Vagina (tissue), 2 donors: Measurements from ENCODE around the gene DPEP3. TPM values are rescaled to one million over a fixed set of nuclear protein-coding genes. Genes with fewer than 3 reads are reported as not detected.
"Not testable (repeated sequence)": the region's sequence is repeated elsewhere in the genome, so short reads cannot be mapped to it uniquely, and the experiment has no call there.

ENCODE experiments used
- DNase-seq, 2 donors: peaks; one replicate each; pipeline ENCODE4 v3.0.0-alpha.2; 2017; ENCODE audit errors: extremely low spot score in 2 of 2
- H3K27ac ChIP-seq: fragments of 200-600 bp; sonication (generic); one replicate; pipeline ENCODE4 v1.5.1; 2019
- H3K27me3 ChIP-seq: fragments of 200-600 bp; sonication (generic); one replicate; pipeline ENCODE4 v1.5.1; 2019
- H3K36me3 ChIP-seq, 2 donors: fragments of 200-600 bp; sonication (generic); one replicate each; pipeline ENCODE4 v1.5.1; 2017 to 2019
- H3K4me1 ChIP-seq: fragments of 200-600 bp; sonication (generic); one replicate; pipeline ENCODE4 v1.5.1; 2019
- H3K4me3 ChIP-seq, 2 donors: fragments of 200-600 bp; sonication (generic); 1 replicate in 1 of 2; 2 replicates in 1 of 2; pipeline ENCODE4 v1.5.1; 2016 to 2019
- H3K9me3 ChIP-seq: fragments of 200-600 bp; sonication (generic); one replicate; pipeline ENCODE4 v1.5.1; 2019
- POLR2A ChIP-seq, 2 donors: fragments of 450-650 bp; IDR thresholded peaks; one replicate each; pipeline ENCODE4 v1.6.1; 2017; ENCODE audit warnings: antibody characterized with exemption in 2 of 2, mild to moderate bottlenecking in 2 of 2, moderate library complexity in 2 of 2
- POLR2AphosphoS5 ChIP-seq, 2 donors: sonication (generic); formaldehyde crosslinking; IDR thresholded peaks; one replicate each; pipeline ENCODE4 v1.9.0; 2017; ENCODE audit warnings: antibody characterized with exemption in 2 of 2, mild to moderate bottlenecking in 2 of 2, low read depth in 1 of 2; ENCODE audit not compliant: insufficient read depth in 1 of 2
- intact Hi-C: fragments of 100-400 bp; cut with DNase I; formaldehyde crosslinking; loops from one replicate; pipeline ENCODE4 v1.15.1; 2023
- total RNA-seq: library from RNA; depleted of rRNA; stranded (reverse); fragments of >200 nt; gene quantifications from one replicate; pipeline ENCODE4 v1.2.3, GENCODE V29; 2016
- TF ChIP-seq, protein P1 (sequence below), 3 experiments: fragments of 450-650 bp in 2 of 3; fragments of 200-600 bp in 1 of 3; sonication (generic) in 1 of 3; IDR thresholded peaks; one replicate each; pipeline ENCODE4 v1.5.1; 2017 to 2019; ENCODE audit warnings: antibody characterized with exemption in 3 of 3, mild to moderate bottlenecking in 2 of 3, moderate library complexity in 2 of 3

Gene DPEP3
- total RNA-seq, 1 donor from 2014 or later, result not detected

DNA sequence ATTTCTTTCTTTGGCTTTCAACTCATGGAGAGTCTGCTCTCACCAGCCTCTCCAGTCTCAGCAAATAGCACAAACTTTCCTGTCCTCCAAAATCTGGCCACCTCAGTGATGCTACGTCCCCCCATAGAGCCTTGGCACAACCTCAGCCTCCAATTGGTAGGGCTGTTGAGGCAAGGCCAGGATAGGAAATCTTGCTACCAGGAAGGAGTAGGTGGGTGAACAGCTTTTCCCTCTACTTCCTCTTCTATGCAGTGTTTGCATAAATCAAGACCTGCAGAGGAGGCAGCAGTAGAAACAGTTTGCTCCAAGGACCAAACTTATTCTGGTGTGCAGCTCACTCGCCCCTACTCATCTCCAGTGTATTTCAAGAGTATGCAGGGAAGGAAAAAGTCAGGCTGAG lies 19.7 kb upstream of the DPEP3 start:
- H3K27me3 ChIP-seq, result no peaks in the 10 kb centered on the region
- no peaks in the 10 kb centered on the region for H3K4me1 ChIP-seq
- DNase-seq, result no peak
- intact Hi-C loops, result loop anchor here (5.0 kb wide), 1 partner anchor 312 kb away; the partner anchor contains the start of genes PRMT7 and SLC7A6OS
- H3K36me3 ChIP-seq, result no peaks in the 10 kb centered on the region
- H3K27ac ChIP-seq, result no peak overlapping the region
- no peaks in the 10 kb centered on the region for H3K9me3 ChIP-seq
- no peak overlapping the region for H3K4me3 ChIP-seq
- TF ChIP-seq, protein P1, sequence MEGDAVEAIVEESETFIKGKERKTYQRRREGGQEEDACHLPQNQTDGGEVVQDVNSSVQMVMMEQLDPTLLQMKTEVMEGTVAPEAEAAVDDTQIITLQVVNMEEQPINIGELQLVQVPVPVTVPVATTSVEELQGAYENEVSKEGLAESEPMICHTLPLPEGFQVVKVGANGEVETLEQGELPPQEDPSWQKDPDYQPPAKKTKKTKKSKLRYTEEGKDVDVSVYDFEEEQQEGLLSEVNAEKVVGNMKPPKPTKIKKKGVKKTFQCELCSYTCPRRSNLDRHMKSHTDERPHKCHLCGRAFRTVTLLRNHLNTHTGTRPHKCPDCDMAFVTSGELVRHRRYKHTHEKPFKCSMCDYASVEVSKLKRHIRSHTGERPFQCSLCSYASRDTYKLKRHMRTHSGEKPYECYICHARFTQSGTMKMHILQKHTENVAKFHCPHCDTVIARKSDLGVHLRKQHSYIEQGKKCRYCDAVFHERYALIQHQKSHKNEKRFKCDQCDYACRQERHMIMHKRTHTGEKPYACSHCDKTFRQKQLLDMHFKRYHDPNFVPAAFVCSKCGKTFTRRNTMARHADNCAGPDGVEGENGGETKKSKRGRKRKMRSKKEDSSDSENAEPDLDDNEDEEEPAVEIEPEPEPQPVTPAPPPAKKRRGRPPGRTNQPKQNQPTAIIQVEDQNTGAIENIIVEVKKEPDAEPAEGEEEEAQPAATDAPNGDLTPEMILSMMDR (IDR thresholded peaks at IDR 0.05), result no peak
- TF ChIP-seq POLR2A (IDR thresholded peaks at IDR 0.05), result no peak
- no peak for TF ChIP-seq POLR2AphosphoS5 (IDR thresholded peaks at IDR 0.05; ENCODE audit: insufficient read depth in 1 of 2, low read depth in 1 of 2)

GRCh38 chr16:67998779-67999688 lies 18.7 kb upstream of the DPEP3 start, which contains the start of gene DPEP2:
TSS of gene DPEP2 (minus strand) at chr16:67999484. CDS start at chr16:67993212, 6,272 bp downstream.
- not testable (repeated sequence) for H3K9me3 ChIP-seq, H3K36me3 ChIP-seq, H3K4me1 ChIP-seq, H3K4me3 ChIP-seq, H3K27me3 ChIP-seq, DNase-seq, H3K27ac ChIP-seq
- intact Hi-C loops, result loop anchor here (5.0 kb wide), 1 partner anchor 313 kb away; the partner anchor contains the start of genes PRMT7 and SLC7A6OS

DNA sequence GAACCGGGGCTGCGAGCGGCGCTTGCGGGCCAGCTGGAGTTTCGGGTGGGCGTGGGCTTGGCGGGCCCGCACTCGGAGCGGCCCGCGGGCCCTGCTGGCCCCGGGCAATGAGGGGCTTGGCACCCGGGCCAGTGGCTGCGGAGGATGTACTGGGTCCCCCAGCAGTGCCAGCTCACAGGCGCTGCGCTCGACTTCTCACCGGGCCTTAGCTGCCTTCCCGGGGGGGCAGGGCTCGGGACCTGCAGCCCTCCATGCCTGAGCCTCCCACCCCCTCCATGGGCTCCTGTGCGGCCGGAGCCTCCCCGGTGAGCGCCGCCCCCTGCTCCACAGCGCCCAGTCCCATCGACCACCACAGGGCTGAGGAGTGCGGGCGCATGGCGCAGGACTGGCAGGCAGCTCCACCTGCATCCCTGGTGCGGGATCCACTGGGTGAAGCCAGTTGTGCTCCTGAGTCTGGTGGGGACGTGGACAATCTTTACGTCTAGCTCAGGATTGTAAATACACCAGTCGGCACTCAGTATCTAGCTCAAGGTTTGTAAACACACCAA lies 18.0 kb upstream of the DPEP3 start:
- not testable (repeated sequence) for H3K27me3 ChIP-seq, H3K36me3 ChIP-seq, H3K27ac ChIP-seq, H3K4me1 ChIP-seq, H3K9me3 ChIP-seq, H3K4me3 ChIP-seq, DNase-seq
- intact Hi-C loops, result loop anchor here (5.0 kb wide), 1 partner anchor 314 kb away; the partner anchor contains the start of genes PRMT7 and SLC7A6OS

DNA sequence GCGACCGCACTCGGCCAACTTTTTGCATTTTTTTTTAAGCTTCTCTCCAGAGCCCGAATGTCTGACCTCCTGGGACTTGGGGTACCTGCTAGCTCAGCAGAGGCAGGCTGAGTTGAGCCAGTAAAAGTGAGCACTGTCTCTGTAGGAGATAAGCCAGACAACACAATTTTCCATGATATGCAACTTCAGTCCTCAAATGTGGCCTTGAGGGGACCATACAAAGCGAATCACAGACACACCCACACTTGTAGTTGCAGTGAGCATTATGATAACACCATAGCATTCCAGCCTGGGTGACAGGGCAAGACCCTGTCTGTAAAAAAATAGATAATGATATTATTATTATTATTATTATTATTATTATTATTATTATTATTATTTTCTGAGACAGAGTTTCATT lies 16.4 kb upstream of the DPEP3 start:
- TF ChIP-seq, protein P1 (IDR thresholded peaks at IDR 0.05), result no peak
- TF ChIP-seq POLR2AphosphoS5 (IDR thresholded peaks at IDR 0.05; ENCODE audit: insufficient read depth in 1 of 2, low read depth in 1 of 2) (no peak), POLR2A (IDR thresholded peaks at IDR 0.05) (no peak)
- Histone ChIP-seq H3K4me3 (no peak overlapping the region), H3K36me3 (no peaks in the 10 kb centered on the region), H3K27me3 (no peaks in the 10 kb centered on the region), H3K27ac (no peak overlapping the region), H3K9me3 (no peaks in the 10 kb centered on the region), H3K4me1 (peaks cover 13% of the 10 kb centered on the region)
- intact Hi-C loops, result loop anchor here (5.0 kb wide), 1 partner anchor 316 kb away; the partner anchor contains the start of genes PRMT7 and SLC7A6OS
- DNase-seq, result no peak

- no peaks in the 10 kb centered on the region for H3K36me3 ChIP-seq
- H3K4me1 ChIP-seq, result peaks cover 13% of the 10 kb centered on the region
- intact Hi-C loops, result loop anchor here (5.0 kb wide), 1 partner anchor 317 kb away; the partner anchor contains the start of genes PRMT7 and SLC7A6OS
- no peaks in the 10 kb centered on the region for H3K9me3 ChIP-seq
- TF ChIP-seq POLR2A (IDR thresholded peaks at IDR 0.05) (no peak), POLR2AphosphoS5 (IDR thresholded peaks at IDR 0.05; ENCODE audit: insufficient read depth in 1 of 2, low read depth in 1 of 2) (no peak)
- TF ChIP-seq, protein P1 (IDR thresholded peaks at IDR 0.05), result no peak
- no peak overlapping the region for H3K27ac ChIP-seq
- H3K27me3 ChIP-seq, result no peaks in the 10 kb centered on the region
- H3K4me3 ChIP-seq, result no peak overlapping the region
- no peak for DNase-seq
These were observed 15.1 kb upstream of the DPEP3 start for GRCh38 chr16:67995423-67995822.

DNA sequence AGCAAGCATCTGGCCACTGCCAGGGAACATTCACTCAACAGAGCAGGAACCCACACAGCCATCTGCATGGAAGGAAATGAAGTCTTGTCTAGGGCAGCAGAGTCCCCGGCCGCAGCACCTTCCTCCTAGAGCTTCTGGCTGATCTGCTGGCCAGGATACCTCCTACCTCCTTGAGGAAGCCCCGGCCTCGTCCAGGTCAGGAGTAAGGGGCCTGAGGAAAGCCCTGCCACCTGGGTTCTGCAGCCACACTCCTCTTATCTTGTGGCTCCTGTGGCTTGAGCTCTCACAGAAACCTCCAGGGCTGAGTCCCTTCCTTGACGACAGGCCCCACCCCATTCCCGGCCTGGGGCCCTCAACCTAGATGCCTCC lies 13.7 kb upstream of the DPEP3 start:
- H3K4me1 ChIP-seq, result peaks cover 13% of the 10 kb centered on the region
- H3K36me3 ChIP-seq, H3K27me3 ChIP-seq, DNase-seq, H3K9me3 ChIP-seq, intact Hi-C loops, H3K4me3 ChIP-seq: not testable (repeated sequence)
- H3K27ac ChIP-seq, result peak overlapping the region; percentile 69
